Lung (tissue), 12 donors: ENCODE results near the gene SPNS2. TPM values are rescaled to one million over a fixed set of nuclear protein-coding genes. Genes with fewer than 3 reads are reported as not detected.

Source experiments
- ATAC-seq: fragments of 200-7000 bp; cut with Tn5 transposase; one replicate; pipeline ENCODE4 v1.9.1; 2020; ENCODE audit warnings: moderate number of reproducible peaks; ENCODE audit not compliant: insufficient read depth, low FRiP score
- DNase-seq, 3 donors: peaks; one replicate each; pipeline ENCODE4 v3.0.0-alpha.2; 2013 to 2017
- H3K27ac ChIP-seq, 2 donors: one replicate each; pipeline ENCODE4 v1.5.1; 2013; ENCODE audit warnings: mild to moderate bottlenecking in 2 of 2, moderate library complexity in 2 of 2, control low read depth in 1 of 2, inconsistent platforms in 1 of 2, low read depth in 1 of 2, low read length in 1 of 2
- H3K27me3 ChIP-seq, 3 donors: one replicate each; pipeline ENCODE4 v1.5.1; 2013; ENCODE audit warnings: low read length in 2 of 3; ENCODE audit not compliant: control insufficient read depth in 3 of 3, insufficient read depth in 3 of 3
- H3K36me3 ChIP-seq, 4 donors: one replicate each; pipeline ENCODE4 v1.5.1; 2013; ENCODE audit warnings: low read length in 4 of 4, mild to moderate bottlenecking in 1 of 4, moderate library complexity in 1 of 4; ENCODE audit not compliant: control insufficient read depth in 4 of 4, insufficient read depth in 4 of 4
- H3K4me1 ChIP-seq, 5 donors: one replicate each; pipeline ENCODE4 v1.5.1; 2013; ENCODE audit warnings: low read length in 5 of 5, mild to moderate bottlenecking in 2 of 5, moderate library complexity in 1 of 5; ENCODE audit not compliant: control insufficient read depth in 5 of 5, insufficient read depth in 5 of 5
- H3K4me3 ChIP-seq: one replicate; pipeline ENCODE4 v1.5.1; 2013; ENCODE audit warnings: mild to moderate bottlenecking, control low read depth, moderate library complexity
- H3K9ac ChIP-seq, 2 donors: one replicate each; pipeline ENCODE4 v1.5.1; 2013; ENCODE audit warnings: low read length in 2 of 2, control low read depth in 1 of 2; ENCODE audit not compliant: insufficient read depth in 1 of 2
- H3K9me3 ChIP-seq, 4 donors: one replicate each; pipeline ENCODE4 v1.5.1; 2013; ENCODE audit warnings: low read length in 3 of 4, mild to moderate bottlenecking in 1 of 4, moderate library complexity in 1 of 4; ENCODE audit not compliant: control insufficient read depth in 4 of 4, insufficient read depth in 3 of 4
- WGBS, 2 donors: extraction: QIAGEN DNeasy Blood & Tissue Kit; methylation state at CpG; one replicate each; pipeline ENCODE4 v1.1.7; 2013; 5-methylcytosine and 5-hydroxymethylcytosine counted together
- polyA plus RNA-seq, 2 donors: library from polyadenylated mRNA; stranded (reverse); fragments of 200-250 nt; gene quantifications; one replicate each; pipeline ENCODE4 v1.2.1, GENCODE V29; 2013
- total RNA-seq, 2 donors: library from RNA; depleted of rRNA in 1 of 2; stranded (reverse); fragments of >200 nt in 1 of 2; gene quantifications; one replicate each; pipeline ENCODE4 v1.2.1, GENCODE V29; 2014 to 2021
- TF ChIP-seq, protein P1 (sequence below): IDR thresholded peaks from 2 replicates; pipeline ENCODE4 v1.5.1; 2012; ENCODE audit warnings: mild to moderate bottlenecking; ENCODE audit errors: control extremely low read depth, extremely low read depth
- donor health status: control.
- donor health status: control.
- donor health status: Bipolar disorder and iron deficiency.
- donor health status: healthy.
- donor health status: DM: yes; HTN: yes; CAD: no.

Gene SPNS2
- total and polyA plus RNA-seq, 4 donors: 26.8 to 60.1 (median 42.5) TPM

- TF ChIP-seq, protein P1, sequence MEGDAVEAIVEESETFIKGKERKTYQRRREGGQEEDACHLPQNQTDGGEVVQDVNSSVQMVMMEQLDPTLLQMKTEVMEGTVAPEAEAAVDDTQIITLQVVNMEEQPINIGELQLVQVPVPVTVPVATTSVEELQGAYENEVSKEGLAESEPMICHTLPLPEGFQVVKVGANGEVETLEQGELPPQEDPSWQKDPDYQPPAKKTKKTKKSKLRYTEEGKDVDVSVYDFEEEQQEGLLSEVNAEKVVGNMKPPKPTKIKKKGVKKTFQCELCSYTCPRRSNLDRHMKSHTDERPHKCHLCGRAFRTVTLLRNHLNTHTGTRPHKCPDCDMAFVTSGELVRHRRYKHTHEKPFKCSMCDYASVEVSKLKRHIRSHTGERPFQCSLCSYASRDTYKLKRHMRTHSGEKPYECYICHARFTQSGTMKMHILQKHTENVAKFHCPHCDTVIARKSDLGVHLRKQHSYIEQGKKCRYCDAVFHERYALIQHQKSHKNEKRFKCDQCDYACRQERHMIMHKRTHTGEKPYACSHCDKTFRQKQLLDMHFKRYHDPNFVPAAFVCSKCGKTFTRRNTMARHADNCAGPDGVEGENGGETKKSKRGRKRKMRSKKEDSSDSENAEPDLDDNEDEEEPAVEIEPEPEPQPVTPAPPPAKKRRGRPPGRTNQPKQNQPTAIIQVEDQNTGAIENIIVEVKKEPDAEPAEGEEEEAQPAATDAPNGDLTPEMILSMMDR: no peak
- H3K27me3 ChIP-seq: peaks cover 0 to 23% (median 14%) of the 10 kb centered on the region in 3 donors
- 78 to 79% methylated on average over 23 of the region's 23 CpGs for WGBS, 2 donors
- ATAC-seq: no peak
- no peaks in the 10 kb centered on the region for H3K9me3 ChIP-seq
- DNase-seq: no peak
- peaks cover 0 to 20% (median 12%) of the 10 kb centered on the region in 5 donors for H3K4me1 ChIP-seq
- no peak overlapping the region for H3K27ac ChIP-seq
- no peaks in the 10 kb centered on the region for H3K36me3 ChIP-seq
- H3K9ac ChIP-seq: no peak overlapping the region
- no peak overlapping the region for H3K4me3 ChIP-seq
Observed at GRCh38 chr17:4497101-4497824, 1.4 kb upstream of the SPNS2 start.

- peaks cover 0 to 23% (median 14%) of the 10 kb centered on the region in 3 donors for H3K27me3 ChIP-seq
- peaks cover 0 to 20% (median 12%) of the 10 kb centered on the region in 5 donors for H3K4me1 ChIP-seq
- WGBS, 2 donors: 1% methylated on average over 51 to 53 of the region's 53 CpGs
- no peaks in the 10 kb centered on the region for H3K9me3 ChIP-seq
- no peak for ATAC-seq
- peak overlapping the region; percentile 37 to 75 for H3K27ac ChIP-seq
- H3K9ac ChIP-seq: peak overlapping the region in 1 of 2 donors; percentile 19
- TF ChIP-seq, protein P1: no peak
- H3K4me3 ChIP-seq: peak overlapping the region; percentile 66
- H3K36me3 ChIP-seq: no peaks in the 10 kb centered on the region
- no peak for DNase-seq
Observed at GRCh38 chr17:4499431-4500190, 930 bp downstream of the SPNS2 start.

DNA sequence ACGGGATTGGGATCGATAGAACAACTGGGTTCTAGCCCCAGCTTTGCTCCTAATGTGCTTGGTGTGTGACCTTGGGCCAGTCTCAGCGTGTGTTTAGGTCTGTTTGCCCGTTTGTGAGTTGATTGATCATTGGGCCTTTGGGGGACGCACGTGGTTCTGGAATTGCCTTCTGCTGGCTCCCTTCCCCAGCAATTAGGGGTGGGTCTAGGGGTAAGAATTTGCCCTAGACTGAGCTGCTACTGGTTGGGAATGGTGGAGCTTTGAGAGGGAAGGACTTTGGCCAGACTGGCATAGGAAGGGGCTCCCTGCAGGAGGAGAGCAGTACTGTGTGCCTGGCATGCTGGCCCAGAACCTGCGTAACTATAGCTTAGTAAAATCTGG, 1.5 kb downstream of the SPNS2 start:
- peak overlapping the region in 1 of 2 donors; percentile 27 for H3K27ac ChIP-seq
- DNase-seq (no peak), ATAC-seq (no peak)
- TF ChIP-seq, protein P1: no peak
- no peaks in the 10 kb centered on the region for H3K36me3 ChIP-seq
- H3K9ac ChIP-seq: peak overlapping the region in 1 of 2 donors; percentile 19
- H3K9me3 ChIP-seq: no peaks in the 10 kb centered on the region
- H3K4me3 ChIP-seq: peak overlapping the region; percentile 66
- 2 to 13% methylated on average over 7 of the region's 7 CpGs for WGBS, 2 donors
- H3K4me1 ChIP-seq: peaks cover 0 to 24% (median 12%) of the 10 kb centered on the region in 5 donors
- H3K27me3 ChIP-seq: peaks cover 0 to 23% (median 14%) of the 10 kb centered on the region in 3 donors
